H54 (cell line): ENCODE data around the gene ABHD10.

Experiments
- DNase-seq: peaks from one replicate; pipeline ENCODE4 v3.0.0; 2011; ENCODE audit warnings: low spot score, mixed read lengths; ENCODE audit not compliant: insufficient read length
- FAIRE-seq: peaks from 3 replicates; lab custom pipeline; 2011; peaks lifted over from hg19 to GRCh38; lab: Jason Lieb, UNC
- POLR2A ChIP-seq: IDR thresholded peaks from 2 replicates; pipeline ENCODE4 v1.6.1; 2011; ENCODE audit warnings: low read depth, mild to moderate bottlenecking, low read length

ABHD10 gene

DNA sequence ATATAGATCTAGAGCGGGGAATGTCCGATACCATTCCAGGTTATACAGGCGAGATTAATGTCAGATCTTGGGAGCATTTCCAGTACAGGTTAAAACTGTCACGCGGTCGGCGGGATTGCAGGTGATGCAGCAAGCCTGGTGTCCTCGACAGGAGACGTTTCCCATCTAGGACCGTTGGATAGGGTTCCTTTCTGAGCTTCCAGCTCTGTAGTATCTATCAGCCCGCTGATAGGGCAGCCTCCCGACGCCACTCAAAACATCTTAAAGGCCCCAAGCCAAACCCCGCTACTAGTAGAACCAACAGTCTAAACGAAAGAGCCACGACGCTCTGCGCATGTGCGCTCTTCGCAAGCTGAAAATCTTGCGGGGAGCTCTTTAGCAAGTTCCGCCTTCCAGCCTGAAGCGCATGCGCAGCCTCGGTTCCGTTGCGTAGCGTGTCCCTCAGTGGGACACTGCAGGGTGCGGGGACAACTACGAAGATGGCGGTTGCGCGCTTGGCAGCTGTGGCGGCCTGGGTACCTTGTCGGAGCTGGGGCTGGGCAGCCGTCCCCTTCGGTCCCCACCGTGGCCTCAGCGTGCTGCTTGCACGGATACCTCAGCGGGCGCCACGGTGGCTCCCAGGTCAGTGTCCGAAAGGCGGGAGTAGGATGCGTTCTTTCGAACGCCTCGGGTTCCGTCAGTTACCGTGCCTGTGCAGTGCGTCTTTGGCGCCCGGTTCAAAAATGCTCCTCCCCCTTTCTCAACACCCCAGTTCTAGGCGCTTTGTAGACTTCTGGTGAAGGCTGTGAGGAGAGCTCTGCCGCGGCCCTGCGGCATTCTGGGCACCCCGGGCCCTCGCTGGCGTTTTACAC, at the start of gene ABHD10:
TSS of gene ABHD10 (plus strand) at position 444 of the 851 bp plus-strand sequence. CDS start at position 480, 36 bp downstream.
- DNase-seq: peak; percentile 66
- peak; percentile 100 for FAIRE-seq
- peak; percentile 98 for TF ChIP-seq POLR2A

DNA sequence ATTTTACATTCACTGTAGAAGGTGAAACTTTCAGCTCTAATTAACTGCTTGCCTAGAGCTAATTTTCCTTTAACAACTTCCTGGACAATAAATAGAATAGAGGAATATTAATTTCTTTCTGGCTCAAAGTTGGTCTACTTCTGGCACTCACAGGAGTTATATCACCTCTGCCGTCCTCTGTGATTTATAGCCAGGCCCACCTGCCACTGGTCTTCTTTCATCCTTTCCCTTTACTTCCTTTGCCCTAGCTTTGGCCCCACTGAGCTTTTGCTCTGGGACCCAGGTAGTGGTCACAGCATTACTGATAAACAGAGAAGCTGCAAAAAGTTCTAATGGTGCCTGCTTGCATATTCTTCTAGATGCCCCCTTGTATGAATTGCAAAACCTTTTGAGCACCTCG, 49.3 kb upstream of the ABHD10 start:
- no peak for TF ChIP-seq POLR2A
- FAIRE-seq: no peak
- DNase-seq: no peak

DNA sequence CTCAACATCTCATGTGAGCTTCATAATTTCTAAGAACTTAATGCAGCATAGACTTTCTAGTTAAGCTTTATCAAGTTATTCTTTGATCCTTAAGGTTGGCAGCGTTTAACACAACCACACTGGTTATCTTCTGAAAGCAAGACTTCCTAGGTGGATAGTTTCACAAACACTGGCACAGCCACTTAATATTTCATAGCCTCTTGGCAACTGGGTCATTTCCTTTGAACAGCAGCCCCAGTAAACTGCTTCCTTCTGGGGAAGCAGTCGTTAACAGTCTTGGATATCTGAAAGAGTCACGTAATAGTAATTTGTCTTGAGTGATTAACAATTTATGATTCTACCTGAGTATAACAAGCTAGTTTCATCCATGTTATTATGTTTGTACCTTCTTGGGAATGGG, 45.9 kb upstream of the ABHD10 start:
- no peak for TF ChIP-seq POLR2A
- peak; percentile 76 for FAIRE-seq
- no peak for DNase-seq

DNA sequence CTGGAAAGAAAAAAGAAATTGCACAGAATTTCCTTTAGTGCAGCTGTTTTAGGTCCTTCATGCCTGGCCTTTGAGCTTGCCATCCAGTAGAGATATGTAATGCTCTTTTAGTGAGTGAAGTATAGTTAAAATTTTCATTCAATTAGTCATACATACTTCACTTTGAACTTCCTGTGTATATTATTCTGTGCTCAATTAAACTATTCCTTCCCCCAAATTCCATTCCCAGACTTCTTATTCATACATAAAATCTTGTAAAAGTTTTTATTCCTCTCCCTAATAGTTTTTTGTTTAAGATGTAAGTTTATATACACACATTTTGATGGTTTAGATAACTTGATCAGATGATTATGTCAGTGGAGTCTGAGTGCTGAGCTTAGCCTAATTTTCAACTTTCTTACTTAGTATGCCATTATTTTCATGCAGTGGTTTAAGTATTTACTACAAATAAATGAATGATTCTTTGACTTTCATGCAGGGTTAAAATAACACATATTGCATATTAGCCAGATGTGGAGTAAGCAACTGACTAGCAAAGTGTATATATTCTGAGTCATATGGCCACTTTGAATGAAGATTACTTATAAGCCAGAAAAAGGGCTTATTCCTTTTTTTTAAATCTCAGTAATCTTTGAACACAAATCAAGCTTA, 42.5 kb upstream of the ABHD10 start:
- TF ChIP-seq POLR2A: no peak
- DNase-seq (peak; percentile 23), FAIRE-seq (peak; percentile 93)

- peak; percentile 90 for FAIRE-seq
- DNase-seq: no peak
- no peak for TF ChIP-seq POLR2A
Measured at GRCh38 chr3:111936967-111937366, 41.9 kb upstream of the ABHD10 start.

DNA sequence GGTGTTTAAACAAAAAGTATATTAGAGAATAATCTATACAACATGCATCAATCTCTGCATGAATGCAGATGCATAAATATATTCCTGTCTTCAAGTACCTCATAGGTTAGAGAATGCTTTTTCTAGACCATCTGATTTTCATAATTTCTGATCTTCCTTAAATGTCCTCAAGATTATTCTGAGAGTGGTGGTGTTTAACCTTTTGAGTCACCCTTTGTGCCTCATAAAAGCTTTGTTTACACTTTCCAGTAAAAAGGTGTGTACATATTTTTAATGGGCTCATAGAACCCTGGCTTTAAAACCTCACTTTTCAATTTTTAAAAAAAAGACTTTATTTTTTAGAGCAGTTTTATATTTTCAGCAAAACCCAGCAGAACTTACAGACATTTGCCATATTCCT, 41.0 kb upstream of the ABHD10 start:
- DNase-seq (no peak), FAIRE-seq (no peak)
- TF ChIP-seq POLR2A: no peak

GRCh38 chr3:111939873-111940272, 39.0 kb upstream of the ABHD10 start:
- FAIRE-seq (peak; percentile 58), DNase-seq (no peak)
- no peak for TF ChIP-seq POLR2A

GRCh38 chr3:111943533-111943932, 35.3 kb upstream of the ABHD10 start:
- no peak for TF ChIP-seq POLR2A
- DNase-seq (no peak), FAIRE-seq (no peak)

DNA sequence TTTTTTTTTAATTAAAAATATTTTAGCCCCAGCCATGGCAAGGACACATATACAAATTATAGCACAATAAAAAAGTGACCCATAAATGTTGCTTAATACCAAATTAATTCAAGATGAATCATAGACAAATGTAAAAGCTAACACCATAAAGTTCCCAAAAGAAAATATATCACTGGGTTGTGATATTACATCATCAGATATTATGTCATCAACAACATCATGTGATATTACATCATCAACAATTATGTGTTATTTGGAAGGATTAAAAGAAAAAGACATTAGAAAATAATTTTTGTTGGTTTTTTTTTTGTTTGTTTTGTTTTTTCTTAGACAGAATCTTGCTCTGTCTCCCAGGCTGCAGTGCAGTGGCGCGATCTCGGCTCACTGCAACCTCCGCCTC, 34.5 kb upstream of the ABHD10 start:
- no peak for FAIRE-seq
- no peak for TF ChIP-seq POLR2A
- no peak for DNase-seq

- DNase-seq (no peak), FAIRE-seq (peak; percentile 55)
- no peak for TF ChIP-seq POLR2A
Measured at GRCh38 chr3:111947231-111947630, 31.6 kb upstream of the ABHD10 start.

GRCh38 chr3:111948786-111949185, 30.0 kb upstream of the ABHD10 start:
- DNase-seq (no peak), FAIRE-seq (no peak)
- TF ChIP-seq POLR2A: no peak

DNA sequence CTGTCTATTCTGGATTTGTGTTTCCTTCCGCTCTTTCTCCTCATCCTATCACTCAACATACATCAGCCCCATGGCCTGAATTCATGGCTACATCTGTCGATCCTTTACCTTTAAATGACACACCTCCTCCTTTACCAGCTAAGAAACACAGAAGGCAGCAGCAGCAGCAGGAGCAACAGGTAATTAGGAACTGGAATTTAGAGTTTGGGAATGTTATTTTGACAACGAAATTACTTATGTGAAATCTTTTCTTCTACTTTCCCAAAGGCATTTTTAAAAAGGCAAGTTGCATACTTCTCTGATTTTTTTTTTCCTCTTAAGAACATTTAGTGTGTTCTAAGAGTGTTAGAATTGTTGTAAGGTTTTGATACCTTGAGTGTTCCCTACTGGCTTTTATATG, 29.1 kb upstream of the ABHD10 start:
- TF ChIP-seq POLR2A: no peak
- FAIRE-seq (no peak), DNase-seq (no peak)

- no peak for DNase-seq
- no peak for FAIRE-seq
- TF ChIP-seq POLR2A: no peak
Measured at GRCh38 chr3:111951032-111951431, 27.8 kb upstream of the ABHD10 start.

DNA sequence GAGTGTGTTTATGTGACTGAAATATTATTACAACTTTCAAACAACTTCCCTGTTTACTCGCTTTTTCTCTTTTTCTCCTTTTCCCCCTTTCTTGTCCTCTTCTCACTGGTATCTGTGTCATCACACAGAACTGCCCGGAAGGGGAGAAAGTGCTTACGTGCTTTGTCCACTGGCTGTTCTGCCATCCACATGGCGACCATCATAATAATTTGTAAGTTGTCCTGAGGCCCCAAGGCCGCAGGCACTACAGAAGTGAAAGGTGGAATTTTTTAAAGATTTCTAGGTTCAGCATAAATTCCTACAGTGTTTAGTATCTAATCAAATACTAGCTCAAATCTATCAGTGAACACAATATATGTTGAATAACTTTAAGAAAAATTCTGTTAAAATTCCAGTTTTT, 26.7 kb upstream of the ABHD10 start:
- no peak for FAIRE-seq
- no peak for DNase-seq
- no peak for TF ChIP-seq POLR2A
